AG09319 (cell line): Measurements from ENCODE around the gene TRAIP.
A peak's percentile ranks its signal among the peaks of the same experiment; 100 is the strongest.

ENCODE experiments used
- DNase-seq: peaks from one replicate; pipeline ENCODE4 v3.0.0-alpha.2; 2010; ENCODE audit warnings: low read depth; ENCODE audit errors: extremely low read depth
- TF ChIP-seq, protein P1 (sequence below): IDR thresholded peaks from 2 replicates; pipeline ENCODE4 v1.5.1; 2011; ENCODE audit warnings: low read depth, mild to moderate bottlenecking, inconsistent platforms, low read length, moderate library complexity

Gene TRAIP

GRCh38 chr3:49812916-49813496 lies 43.4 kb downstream of the TRAIP start:
- DNase-seq: no peak
- TF ChIP-seq, protein P1, sequence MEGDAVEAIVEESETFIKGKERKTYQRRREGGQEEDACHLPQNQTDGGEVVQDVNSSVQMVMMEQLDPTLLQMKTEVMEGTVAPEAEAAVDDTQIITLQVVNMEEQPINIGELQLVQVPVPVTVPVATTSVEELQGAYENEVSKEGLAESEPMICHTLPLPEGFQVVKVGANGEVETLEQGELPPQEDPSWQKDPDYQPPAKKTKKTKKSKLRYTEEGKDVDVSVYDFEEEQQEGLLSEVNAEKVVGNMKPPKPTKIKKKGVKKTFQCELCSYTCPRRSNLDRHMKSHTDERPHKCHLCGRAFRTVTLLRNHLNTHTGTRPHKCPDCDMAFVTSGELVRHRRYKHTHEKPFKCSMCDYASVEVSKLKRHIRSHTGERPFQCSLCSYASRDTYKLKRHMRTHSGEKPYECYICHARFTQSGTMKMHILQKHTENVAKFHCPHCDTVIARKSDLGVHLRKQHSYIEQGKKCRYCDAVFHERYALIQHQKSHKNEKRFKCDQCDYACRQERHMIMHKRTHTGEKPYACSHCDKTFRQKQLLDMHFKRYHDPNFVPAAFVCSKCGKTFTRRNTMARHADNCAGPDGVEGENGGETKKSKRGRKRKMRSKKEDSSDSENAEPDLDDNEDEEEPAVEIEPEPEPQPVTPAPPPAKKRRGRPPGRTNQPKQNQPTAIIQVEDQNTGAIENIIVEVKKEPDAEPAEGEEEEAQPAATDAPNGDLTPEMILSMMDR: no peak

- no peak for DNase-seq
- TF ChIP-seq, protein P1: no peak
Observed at GRCh38 chr3:49807431-49808114, 48.8 kb downstream of the TRAIP start.

GRCh38 chr3:49806850-49807249 lies 49.5 kb downstream of the TRAIP start:
- TF ChIP-seq, protein P1: no peak
- DNase-seq: no peak

DNA sequence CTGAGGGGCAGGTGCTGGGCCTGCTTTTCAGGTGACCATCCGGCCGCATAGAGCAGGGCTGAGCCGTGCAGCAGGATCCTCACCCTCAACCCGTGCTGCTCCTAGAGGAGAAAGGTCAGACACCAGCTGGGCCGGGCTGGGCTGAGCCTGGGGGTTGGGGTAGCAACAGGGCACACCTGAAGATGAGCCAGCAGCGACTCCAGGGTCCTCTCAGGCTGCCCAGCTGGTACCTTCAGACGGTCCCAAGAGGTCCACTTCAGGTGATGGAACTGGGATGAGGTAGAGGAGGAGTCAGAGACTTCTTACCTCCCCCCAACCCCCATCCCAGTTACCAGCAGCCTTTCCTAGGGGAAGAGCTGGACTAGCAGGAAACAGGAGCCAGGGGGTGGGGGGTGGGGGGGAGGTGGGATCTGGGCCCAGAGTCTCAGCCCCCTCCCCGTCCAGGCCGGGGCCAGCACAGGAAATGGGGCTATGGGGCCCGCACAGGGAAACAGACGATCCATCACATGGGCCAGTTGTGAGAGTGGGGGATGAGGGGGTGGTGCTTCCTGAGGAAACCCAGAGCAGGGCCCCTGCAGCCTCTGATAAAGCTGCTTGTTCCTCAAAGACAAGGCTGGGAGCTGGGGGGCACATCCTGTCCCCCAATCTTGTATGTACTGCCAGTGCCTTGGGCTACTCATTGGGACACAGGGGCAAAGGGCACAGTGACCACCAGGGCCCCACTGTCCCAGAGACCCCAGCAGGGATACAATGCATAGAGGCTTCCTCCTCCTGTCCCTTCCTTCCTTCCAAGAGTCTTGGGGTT lies 50.3 kb downstream of the TRAIP start:
- TF ChIP-seq, protein P1: no peak

DNA sequence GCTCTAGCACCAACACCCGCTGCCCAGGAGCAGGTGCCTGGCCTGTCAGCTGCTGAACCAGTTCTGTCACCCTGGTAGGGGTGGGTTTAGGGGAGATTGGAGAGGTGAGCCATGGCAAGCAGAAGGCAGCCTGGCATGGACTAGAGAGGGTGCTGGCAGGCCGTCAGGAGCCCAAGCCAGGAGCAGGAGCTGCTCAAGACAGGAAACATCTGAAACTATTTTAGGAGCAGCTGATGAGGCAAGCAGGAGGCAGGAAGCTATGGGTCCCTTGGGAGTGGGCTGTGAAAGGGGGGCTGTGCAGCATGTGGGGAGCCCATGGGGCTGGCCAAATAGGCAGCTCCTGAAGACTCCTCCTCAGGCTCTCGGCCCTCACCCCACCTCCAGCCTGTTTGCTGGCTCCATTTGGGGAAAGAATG lies 51.0 kb downstream of the TRAIP start:
- TF ChIP-seq, protein P1: no peak
- peak; percentile 89 for DNase-seq

More for the DNA sequence above, 50.3 kb downstream of the TRAIP start:
- no peak for DNase-seq

DNA sequence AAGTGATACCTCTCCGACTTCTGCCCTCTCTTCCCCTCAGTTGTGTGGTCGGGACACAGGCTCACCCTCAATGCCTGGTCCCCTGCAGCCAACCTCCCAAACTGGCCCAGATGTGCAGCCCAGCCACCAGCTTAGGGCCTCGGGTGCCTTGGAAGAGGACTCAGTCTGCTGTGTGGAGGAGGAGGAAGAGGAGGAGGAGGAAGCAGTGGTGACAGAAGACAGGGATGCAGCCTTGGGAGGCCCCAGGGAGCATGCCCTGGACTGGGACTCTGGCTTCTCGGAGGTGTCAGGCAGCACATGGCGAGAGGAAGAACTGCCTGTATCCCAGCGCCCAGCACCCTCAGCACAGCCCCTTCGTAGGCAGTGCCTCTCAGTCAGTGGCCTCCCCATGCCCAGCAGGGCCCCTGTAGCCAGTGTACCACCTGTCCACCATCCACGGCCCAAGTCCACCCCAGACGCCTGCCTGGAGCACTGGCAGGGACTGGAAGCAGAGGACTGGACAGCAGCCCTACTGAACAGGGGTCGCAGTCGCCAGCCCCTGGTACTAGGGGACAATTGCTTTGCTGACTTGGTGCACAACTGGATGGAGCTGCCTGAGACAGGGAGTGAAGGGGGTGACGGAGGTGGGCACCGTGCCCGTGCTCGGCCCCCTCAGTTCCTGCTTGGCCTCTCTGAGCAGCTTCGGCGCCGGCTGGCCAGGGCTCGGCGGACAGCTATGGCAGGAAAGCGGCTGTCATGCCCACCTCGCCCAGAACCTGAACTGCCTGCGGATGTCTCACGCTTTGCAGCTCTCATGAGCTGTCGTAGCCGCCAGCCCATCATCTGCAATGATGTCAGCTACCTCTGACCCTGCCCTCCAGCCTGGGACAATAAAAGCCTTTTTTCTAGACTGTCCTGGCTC lies 52.0 kb downstream of the TRAIP start:
- TF ChIP-seq, protein P1: no peak
- DNase-seq: no peak
